NOMO-1 treated with dmso at 0.1 percent for 144 hours (cell line): ENCODE measurements around the gene RAD9A.

Experiments used
- DNase-seq: peaks from one replicate; lab custom pipeline; 2025; ENCODE audit not compliant: unreplicated experiment; lab: John Stamatoyannopoulos, UW

RAD9A gene

GRCh38 chr11:67408437-67409200 lies 16.8 kb downstream of the RAD9A start:
- DNase-seq = no peak

- no peak for DNase-seq
Measured at GRCh38 chr11:67409261-67409666, 17.5 kb downstream of the RAD9A start.

- no peak for DNase-seq
Measured at GRCh38 chr11:67409781-67410368, 18.1 kb downstream of the RAD9A start.

- no peak for DNase-seq
Measured at GRCh38 chr11:67410369-67410831, 18.6 kb downstream of the RAD9A start.

GRCh38 chr11:67410984-67411784 lies 19.4 kb downstream of the RAD9A start:
- DNase-seq = no peak

- no peak for DNase-seq
Measured at GRCh38 chr11:67411785-67412152, 20.0 kb downstream of the RAD9A start.

- DNase-seq = no peak
Measured at GRCh38 chr11:67412495-67413179, 20.9 kb downstream of the RAD9A start.

- DNase-seq = no peak
Measured at GRCh38 chr11:67413266-67413849, 21.6 kb downstream of the RAD9A start.

GRCh38 chr11:67415501-67416304 lies 23.9 kb downstream of the RAD9A start, which contains the start of gene CARNS1:
TSS of gene CARNS1 (plus strand) at chr11:67415678. CDS start at chr11:67416200, 522 bp downstream.
- no peak for DNase-seq

GRCh38 chr11:67416416-67417335 lies 24.9 kb downstream of the RAD9A start:
- DNase-seq = no peak

- DNase-seq = no peak
Measured at GRCh38 chr11:67417425-67417824, 25.6 kb downstream of the RAD9A start.

- no peak for DNase-seq
Measured at GRCh38 chr11:67418476-67419281, 26.9 kb downstream of the RAD9A start.

GRCh38 chr11:67419325-67420049 lies 27.7 kb downstream of the RAD9A start:
- no peak for DNase-seq

- no peak for DNase-seq
Measured at GRCh38 chr11:67420147-67420645, 28.4 kb downstream of the RAD9A start.

GRCh38 chr11:67420646-67421429 lies 29.1 kb downstream of the RAD9A start:
- peak; percentile 79 for DNase-seq

- DNase-seq = no peak
Measured at GRCh38 chr11:67421430-67422031, 29.7 kb downstream of the RAD9A start.
